SK-N-SH (cell line): ENCODE measurements around the gene SDK1.

Experiments used
- CTCF ChIP-seq: fragments of 200-600 bp; sonication (generic); IDR thresholded peaks from 2 replicates; pipeline ENCODE4 v1.6.1; 2017; ENCODE audit warnings: antibody characterized with exemption, mild to moderate bottlenecking, moderate library complexity
- EP300 ChIP-seq, 2 experiments: IDR thresholded peaks; 2 replicates each; pipeline versions ENCODE4 v1.4.0 to v1.6.1; 2012; ENCODE audit warnings: borderline replicate concordance in 1 of 2, low read depth in 1 of 2, low read length in 1 of 2
- MXI1 ChIP-seq: IDR thresholded peaks from 2 replicates; pipeline ENCODE4 v1.6.1; 2012; ENCODE audit warnings: mild to moderate bottlenecking, low read depth, low read length, improper control_type of control experiment
- REST ChIP-seq: IDR thresholded peaks from 2 replicates; pipeline ENCODE4 v1.6.1; 2012; ENCODE audit warnings: mild to moderate bottlenecking, low read depth, low read length, moderate library complexity
- TEAD4 ChIP-seq: IDR thresholded peaks from 2 replicates; pipeline ENCODE4 v1.4.0; 2012; ENCODE audit warnings: mild to moderate bottlenecking, borderline replicate concordance; ENCODE audit not compliant: insufficient read depth

- TF ChIP-seq TEAD4: no peak
- TF ChIP-seq CTCF: peak; percentile 42
- TF ChIP-seq MXI1: no peak
- no peak for TF ChIP-seq REST
- TF ChIP-seq EP300 (IDR thresholded peaks at IDR 0.05; ENCODE audit: borderline replicate concordance in 1 of 2, low read depth in 1 of 2, low read length in 1 of 2): no peak
Measured at GRCh38 chr7:3649250-3649649, 348.2 kb downstream of the SDK1 start.
